LHCN-M2 (cell line): ENCODE measurements around the gene VIPR1. TPM values are rescaled to one million over a fixed set of nuclear protein-coding genes. Genes with fewer than 3 reads are reported as not detected.

Source experiments
- DNase-seq: peaks from one replicate; pipeline ENCODE4 v3.0.0-alpha.2; 2012; ENCODE audit warnings: low read depth
- total RNA-seq: library from RNA; depleted of rRNA; stranded (reverse); fragments of >200 nt; gene quantifications from 2 replicates; pipeline ENCODE4 v1.2.3, GENCODE V29; 2014

The VIPR1 gene
- total RNA-seq, 1 experiment from 2014 or later, result not detected

- DNase-seq, result no peak
These were observed 7.9 kb downstream of the VIPR1 start for GRCh38 chr3:42510325-42510724.

DNA sequence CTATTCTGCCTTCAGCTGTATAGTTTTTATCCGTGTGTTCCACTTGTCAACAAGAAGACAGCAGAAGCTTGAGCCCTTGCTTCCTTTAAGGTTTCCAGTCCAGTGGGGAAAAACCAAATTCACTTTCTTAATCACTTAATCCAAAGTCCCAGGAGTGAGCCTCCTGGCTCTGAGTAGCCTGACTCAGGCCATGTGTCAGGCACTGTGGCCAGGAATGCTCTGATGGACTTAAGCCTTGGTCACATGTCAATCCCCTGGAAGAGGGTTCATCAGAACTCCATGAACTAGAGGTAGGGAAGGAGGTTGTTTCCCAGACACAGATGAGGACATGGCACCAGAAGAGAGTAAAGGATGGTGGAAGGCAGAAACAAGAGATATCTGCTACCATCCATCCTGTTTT lies 8.8 kb downstream of the VIPR1 start:
- peak; percentile 11 for DNase-seq

DNA sequence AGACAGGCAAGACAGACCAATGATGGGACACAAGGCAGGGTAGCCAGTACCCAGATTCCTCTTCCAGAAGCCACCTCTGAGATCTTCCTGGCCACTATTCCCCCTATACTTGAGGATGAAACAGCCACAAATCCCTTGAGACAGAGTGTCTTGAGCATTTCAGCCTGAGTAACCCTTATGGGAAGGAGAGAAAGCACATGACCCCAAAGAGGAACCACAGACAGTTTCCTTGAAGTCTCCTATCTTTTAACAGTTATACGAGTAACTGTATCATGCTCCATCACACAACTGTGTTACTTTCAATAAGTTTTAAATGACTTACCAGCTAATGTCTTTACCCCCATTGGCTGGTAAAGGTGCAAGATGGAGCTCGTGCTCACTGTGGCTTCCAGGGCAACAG lies 9.3 kb downstream of the VIPR1 start:
- no peak for DNase-seq

DNA sequence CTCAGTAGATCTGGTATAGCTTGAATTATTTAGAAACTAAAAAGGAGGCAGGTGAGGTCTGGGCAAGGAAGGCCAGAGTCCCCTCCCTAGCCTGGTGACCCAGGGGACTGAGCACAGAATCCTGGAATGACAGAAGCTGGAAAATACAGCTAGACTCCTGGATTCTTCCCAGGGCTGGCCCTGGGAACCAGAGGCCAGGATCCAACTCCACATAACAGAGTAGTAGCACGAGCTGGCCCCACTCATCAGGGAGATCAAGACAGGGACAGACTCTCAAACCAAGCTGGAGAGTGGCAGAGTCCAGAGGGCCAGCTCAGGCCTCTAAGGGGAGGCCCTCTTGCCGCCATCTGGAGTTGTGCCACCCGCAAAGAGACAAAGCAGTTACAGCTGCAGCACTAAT lies 10.7 kb downstream of the VIPR1 start:
- no peak for DNase-seq

- DNase-seq, result no peak
These were observed 11.1 kb downstream of the VIPR1 start for GRCh38 chr3:42513521-42513920.

DNA sequence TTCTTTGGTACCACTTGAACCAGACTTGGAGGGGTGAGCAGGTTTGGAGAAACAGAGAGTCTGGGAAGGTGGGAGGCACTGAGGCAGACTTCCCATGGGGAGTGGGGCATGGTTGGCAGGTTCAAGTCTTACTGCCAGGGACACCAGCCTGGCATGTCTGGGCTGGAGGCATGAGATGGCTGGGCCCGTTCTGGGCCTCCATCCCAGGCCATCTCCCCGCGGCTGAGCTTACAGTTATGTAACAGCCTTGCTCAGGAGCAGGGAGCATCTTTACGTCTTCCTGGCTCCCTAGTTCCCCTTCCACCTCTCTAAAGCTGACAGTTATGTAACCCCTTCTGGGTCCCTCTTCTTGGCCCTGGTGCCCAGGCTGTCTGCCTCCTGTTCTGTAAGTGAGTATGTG lies 12.4 kb downstream of the VIPR1 start:
- no peak for DNase-seq

DNA sequence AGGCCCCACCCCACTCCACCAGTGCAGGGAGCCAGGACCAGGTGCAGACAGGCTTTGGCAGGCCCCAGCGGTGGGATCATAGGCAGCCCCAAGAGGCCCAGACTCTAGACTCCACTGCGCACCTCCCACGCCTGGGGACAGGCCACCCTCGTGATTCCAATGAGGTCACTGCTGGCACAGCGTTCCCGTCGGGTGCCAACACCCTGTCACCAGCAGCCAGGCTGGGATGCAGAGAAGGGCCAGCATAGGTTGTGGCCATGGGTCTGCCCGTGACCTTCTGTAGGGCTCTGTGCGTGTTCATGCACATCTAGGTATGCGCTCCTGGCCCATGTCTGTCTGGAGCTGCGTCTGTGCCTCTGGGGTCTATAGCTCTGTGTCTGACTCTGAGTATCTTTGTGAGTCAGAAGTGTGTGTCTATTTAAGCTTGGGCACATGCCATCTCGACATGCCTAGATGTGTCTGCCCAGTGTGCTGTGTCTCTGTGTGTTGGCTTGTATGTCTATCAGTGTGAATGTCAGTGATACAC lies 13.0 kb downstream of the VIPR1 start:
- no peak for DNase-seq

DNA sequence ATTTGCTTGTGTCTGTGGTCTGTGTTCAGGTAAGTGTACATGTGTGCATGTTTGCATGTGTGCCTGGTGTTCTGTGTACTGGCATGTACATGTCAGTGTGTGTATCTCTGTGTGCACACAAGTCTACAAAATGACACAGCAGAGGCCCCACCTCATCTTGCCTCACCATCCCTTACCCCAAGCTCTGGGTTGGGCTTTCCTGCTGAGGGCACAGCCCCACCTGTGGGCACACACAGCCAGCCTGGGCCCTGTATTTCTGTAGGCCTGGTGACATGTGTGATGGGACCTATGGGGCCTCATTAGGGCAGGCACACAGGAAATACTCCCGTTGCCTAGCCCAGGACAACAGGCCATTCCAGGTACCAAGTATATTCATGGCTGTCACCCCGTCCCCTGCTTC lies 13.5 kb downstream of the VIPR1 start:
- DNase-seq, result no peak

DNA sequence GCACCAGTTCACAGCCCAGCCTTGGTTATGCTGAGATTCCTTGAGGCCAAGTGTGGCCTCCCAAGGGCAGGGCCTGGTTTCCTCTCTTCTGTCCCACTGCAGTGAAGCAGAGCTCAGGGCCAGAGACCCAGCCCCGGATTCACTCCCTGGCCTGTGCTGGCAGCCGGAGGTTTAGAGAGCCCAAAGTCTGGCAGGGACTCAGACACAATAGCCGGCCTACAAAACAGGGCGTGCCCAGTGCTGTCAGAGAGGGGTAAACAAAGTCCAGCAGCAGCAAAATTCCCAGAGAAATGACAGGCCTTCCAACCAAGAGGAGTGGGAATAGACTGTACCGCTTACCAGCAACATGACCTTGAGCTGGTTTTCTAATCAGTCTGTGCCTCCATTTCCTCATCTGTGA lies 14.0 kb downstream of the VIPR1 start:
- DNase-seq, result no peak

GRCh38 chr3:42517117-42517516 lies 14.7 kb downstream of the VIPR1 start:
- no peak for DNase-seq

GRCh38 chr3:42518800-42519567 lies 16.5 kb downstream of the VIPR1 start:
- DNase-seq, result no peak

DNA sequence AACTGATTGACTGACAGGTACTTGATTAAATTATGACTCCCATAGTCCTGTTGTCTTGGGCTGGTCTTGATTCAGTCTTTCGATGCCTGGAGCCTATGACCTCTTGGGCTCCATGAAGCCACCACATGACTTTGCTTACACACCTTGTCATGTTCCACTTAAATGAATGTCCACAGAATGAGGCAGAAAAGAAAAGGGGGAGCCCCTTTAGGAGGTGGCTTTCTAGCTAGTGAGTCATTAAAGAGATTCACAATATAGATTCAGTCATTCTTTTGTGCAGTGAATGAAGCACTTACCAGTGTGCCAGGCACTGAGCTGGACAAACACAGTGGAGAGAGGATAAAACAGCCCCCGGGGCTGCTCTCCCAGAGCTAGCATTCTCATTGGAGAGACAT lies 17.1 kb downstream of the VIPR1 start:
- no peak for DNase-seq

DNA sequence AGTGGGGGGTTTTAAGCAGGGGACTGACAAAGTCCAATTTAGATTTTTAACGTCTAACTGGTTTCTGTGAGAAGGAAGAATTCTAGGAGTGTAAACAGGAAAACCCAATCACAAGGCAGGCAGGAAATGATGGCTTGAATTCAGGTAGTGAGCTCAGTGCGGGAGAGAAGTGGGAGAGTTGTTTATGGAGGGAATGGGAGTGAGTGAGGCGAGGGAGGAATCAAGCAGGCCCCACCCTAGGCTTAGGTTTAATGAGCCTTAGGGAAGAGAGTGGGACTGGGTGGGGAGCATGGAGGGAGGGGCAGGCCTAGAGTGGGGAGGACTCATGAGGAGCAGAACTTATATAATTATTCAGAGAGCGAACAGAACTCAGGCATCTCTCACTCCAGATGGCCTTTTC lies 17.9 kb downstream of the VIPR1 start:
- DNase-seq, result no peak

DNA sequence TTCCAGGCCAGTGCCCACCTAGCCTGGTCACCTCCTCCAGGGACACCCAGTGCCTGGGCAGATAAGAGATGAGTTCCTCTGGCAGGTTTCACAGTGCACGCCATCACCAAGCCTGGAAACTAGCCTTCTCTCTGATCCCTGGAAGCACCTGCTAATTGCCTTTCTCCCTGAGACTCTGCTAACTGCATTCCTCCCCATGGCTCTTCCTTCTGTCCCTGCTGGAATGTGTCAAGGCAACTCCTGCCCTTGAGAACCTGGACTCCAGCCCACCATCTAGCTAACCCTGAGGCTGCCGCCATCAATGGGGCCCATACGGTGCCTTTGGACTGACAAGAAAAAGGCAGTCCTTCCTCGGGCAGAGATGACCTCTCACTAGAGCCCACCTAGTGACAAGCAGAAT lies 18.5 kb downstream of the VIPR1 start:
- DNase-seq, result no peak

GRCh38 chr3:42524751-42525150 lies 22.3 kb downstream of the VIPR1 start:
- DNase-seq, result no peak

- no peak for DNase-seq
These were observed 22.8 kb downstream of the VIPR1 start for GRCh38 chr3:42525212-42525611.

DNA sequence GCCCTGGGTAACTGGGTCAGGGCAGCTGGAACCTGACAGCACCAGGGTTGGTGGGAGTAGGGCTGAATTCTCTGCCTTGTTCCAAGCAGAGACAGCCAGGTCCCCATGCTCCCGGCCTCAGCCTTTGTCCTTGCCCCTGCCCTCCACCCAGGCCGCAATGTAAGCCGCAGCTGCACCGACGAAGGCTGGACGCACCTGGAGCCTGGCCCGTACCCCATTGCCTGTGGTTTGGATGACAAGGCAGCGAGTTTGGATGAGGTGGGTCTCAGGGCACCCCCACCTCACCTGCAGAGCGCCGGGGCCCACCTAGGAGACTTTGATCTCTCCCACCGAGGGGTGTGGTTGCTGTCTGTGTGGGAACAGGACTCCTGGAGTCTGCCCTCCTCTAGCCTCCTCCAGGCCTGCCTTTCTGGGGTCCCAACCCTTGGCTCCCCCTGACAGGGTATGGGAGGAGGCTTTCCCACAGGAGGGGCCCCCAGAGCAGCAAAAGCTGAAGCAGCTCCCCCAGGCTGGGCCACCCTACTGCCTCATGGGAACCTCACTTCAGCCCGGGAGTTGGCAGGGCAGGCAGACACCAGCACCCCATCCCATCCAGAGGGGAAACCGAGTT lies 23.4 kb downstream of the VIPR1 start:
- DNase-seq, result no peak

- DNase-seq, result no peak
These were observed 24.3 kb downstream of the VIPR1 start for GRCh38 chr3:42526616-42527367.

- no peak for DNase-seq
These were observed 25.0 kb downstream of the VIPR1 start for GRCh38 chr3:42527368-42527917.

- no peak for DNase-seq
These were observed 27.0 kb downstream of the VIPR1 start for GRCh38 chr3:42529468-42529867.

GRCh38 chr3:42530073-42530472 lies 27.6 kb downstream of the VIPR1 start:
- DNase-seq, result no peak

- DNase-seq, result no peak
These were observed 29.0 kb downstream of the VIPR1 start for GRCh38 chr3:42531470-42531869.
